HG03378 (cell line): ENCODE data around the gene LEKR1.
"Not testable (repeated sequence)": the region's sequence is repeated elsewhere in the genome, so short reads cannot be mapped to it uniquely, and the experiment has no call there.

Source experiments
- ATAC-seq: cut with Tn5 transposase; IDR thresholded peaks from one replicate; pipeline ENCODE4 v1.9.1; 2021; ENCODE audit warnings: mild to moderate bottlenecking, moderate library complexity; ENCODE audit not compliant: unreplicated experiment

Gene LEKR1

DNA sequence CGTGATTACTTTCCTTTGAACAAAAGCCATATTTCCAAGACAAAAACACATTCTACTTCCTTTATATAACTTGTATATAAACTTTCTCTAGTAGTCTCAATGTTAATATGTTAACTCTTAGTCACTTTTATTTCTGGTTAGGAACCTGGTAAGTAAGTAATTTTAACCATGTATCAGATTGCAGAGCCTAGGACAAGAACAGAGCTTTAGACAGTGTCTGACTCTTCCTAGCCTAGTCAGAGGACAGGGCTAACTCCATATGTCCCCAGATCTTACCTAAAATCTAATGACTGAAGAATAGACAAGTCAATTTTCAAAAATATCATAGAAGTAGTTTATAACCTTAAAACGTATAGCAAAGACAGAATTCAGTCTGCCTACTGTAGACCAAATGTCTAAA lies 8.3 kb downstream of the LEKR1 start:
- no peak for ATAC-seq

- ATAC-seq: no peak
These were observed 8.9 kb downstream of the LEKR1 start for GRCh38 chr3:156834962-156835535.

DNA sequence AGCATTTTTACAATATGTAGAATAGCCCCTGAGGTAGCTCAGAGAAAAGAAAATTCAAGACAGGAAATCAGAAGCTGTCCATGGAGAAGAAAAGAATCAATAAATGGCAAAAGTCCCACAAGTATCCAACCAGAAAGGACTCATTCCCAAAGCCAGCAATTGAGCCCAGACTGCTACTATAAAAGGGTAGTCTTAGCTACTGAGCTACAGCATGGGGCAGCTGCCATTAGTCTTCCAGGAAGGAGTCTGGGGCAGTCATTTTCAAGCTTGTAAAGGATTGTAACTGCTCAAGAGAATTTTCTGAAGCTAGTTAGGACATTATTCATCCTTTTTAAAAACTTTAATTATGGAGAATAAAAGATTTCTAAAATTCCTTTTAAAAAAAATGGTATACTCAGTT lies 10.5 kb downstream of the LEKR1 start:
- ATAC-seq: no peak

DNA sequence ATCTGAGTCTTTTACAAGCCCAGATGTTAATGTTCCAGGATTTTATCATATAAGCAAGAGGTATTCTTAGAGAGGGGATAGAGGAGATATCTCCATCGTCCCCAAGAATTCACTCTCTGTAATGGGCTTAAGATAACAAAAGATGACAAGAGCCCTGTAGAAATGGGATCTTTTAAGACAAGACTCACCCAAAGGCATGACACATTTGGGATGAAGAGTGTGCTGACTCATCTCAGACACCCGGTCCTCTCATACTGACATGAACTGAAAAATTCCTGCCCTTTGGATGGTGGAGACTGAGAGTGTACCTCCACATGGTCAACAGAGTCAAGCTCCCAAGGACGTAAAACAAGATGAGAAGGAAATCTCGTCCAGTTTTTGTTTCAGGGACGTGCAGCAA lies 11.0 kb downstream of the LEKR1 start:
- ATAC-seq: no peak

DNA sequence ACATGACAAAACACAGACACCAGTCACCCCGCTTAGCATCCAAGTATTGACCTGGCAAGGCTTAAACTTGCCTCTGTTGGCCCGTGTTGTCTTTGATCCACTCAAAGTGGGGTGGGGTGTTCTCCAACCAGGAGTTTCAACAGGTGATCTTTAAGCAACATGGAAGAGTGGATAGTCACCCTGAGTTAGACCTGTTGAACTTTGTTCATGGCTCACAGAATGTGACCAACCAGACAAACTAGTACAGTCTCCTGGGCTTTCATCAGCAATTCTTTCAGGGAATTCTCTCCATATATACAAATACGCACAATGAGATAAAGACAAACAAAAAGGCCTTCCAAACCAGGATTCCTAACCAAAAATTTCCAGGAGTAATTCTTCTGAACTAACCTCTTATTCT lies 11.9 kb downstream of the LEKR1 start:
- no peak for ATAC-seq

DNA sequence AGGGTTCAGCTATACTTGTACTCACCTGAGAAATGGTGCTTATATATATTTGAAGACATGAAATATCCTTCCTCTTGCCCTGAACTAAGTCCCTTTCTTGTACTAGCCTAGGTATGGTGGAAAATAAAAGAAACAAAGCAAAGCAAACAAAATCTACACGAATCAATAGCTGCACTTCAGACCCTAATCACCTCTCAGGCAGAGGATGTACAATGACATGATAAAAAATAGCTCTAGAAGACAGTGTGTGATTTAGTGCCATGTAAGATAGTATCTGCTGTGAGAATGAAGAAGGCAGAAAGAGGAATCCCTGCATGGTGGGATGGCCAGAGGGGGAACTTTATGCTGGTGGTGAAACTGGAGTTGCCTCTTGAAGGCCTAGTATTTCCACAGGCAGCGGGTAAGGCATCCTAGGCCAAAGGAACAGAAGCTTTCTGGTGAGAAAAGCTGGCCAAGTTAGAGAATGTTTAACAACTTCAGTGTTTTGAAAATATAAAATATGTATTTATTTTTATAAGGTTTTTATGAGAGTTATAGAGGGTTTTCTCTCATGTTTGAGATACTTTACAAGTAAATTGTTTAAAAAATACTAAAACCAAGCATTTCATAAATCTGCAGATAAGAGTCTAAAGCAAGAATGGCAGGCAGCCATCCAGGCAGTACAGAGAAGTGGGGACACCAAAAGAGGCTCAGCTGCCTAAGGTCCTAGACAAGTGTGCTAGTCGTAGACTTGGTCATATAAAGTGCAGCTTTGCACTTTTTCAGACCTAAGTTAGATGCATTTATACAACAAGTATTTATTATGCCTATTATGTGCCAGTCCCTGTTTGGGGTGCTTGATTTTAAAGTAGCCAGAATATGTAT lies 14.9 kb downstream of the LEKR1 start:
- ATAC-seq: no peak

- ATAC-seq: no peak
These were observed 17.1 kb downstream of the LEKR1 start for GRCh38 chr3:156843071-156843808.

DNA sequence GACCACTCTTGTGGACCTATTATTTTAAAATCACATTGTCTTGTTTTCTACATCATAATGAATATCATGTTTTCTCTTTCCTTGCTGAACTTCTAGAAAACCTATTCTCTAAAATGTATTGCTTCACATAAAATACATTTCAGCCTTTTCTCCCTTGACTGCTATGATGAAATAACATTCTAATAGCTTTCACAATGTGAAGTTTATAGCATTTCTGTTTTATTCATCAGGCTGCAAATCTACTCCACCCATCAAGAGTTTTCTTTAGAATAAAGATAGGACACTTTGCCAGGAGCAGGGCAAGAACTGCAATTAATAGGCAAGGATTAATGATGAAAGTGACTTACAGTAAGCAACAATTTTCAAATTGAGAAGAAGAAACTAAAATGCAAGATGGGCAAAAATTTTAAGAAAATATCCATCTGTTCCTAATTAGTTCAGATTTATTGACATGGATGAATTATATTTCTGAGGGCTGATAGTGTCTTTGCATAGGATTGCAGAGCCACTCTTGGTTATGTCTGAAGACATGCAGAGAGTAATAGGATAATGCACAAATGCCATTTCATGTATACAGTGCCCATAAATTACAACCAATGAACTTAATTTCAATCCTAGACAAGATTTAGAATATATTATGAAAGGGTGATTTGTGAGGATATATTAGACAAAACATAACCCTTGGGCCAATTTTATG lies 21.7 kb downstream of the LEKR1 start:
- ATAC-seq: no peak

GRCh38 chr3:156859578-156859977 lies 33.4 kb downstream of the LEKR1 start:
- ATAC-seq: peak; percentile 99

DNA sequence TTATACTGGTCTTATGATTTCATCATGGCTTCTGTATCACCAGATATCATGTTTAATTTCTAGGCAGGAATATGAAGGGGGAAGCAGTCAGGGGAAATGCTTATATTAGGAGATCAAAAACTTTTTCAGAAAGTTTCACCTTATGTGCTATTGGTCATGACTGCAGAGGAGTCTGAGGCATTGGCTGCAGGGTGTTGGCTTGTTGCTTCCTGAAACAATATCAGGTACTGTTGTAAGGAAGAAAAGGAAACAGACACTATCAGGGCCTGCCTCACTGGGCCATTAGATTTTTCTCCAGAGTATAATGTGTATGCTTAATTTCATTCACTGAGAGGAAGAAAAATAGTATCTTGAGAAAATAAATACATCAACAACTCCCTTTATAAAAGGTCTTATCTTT lies 34.7 kb downstream of the LEKR1 start:
- ATAC-seq: no peak

- ATAC-seq: no peak
These were observed 36.2 kb downstream of the LEKR1 start for GRCh38 chr3:156862338-156862737.

GRCh38 chr3:156865732-156866131 lies 39.6 kb downstream of the LEKR1 start:
- no peak for ATAC-seq

- ATAC-seq: no peak
These were observed 41.0 kb downstream of the LEKR1 start for GRCh38 chr3:156867174-156867573.

GRCh38 chr3:156867920-156868319 lies 41.8 kb downstream of the LEKR1 start:
- ATAC-seq: no peak

DNA sequence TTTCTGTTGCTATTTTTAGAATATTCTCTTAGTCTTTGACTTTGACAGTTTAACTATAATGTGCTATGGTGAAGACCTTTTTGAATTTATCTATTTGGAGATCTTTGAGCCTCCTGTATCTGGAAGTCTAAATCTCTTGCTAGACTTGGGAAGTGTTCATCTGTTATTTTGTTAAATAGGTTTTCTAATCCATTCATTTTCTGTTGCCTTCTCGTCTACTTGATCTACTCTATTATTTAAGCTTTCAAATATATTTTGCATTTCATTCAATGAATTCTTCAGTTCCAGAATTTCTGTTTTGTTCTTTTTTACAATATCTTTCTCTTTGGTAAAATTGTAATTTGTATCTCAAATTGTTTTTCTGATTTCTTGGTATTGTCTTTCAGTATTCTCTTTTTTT lies 47.8 kb downstream of the LEKR1 start:
- no peak for ATAC-seq

DNA sequence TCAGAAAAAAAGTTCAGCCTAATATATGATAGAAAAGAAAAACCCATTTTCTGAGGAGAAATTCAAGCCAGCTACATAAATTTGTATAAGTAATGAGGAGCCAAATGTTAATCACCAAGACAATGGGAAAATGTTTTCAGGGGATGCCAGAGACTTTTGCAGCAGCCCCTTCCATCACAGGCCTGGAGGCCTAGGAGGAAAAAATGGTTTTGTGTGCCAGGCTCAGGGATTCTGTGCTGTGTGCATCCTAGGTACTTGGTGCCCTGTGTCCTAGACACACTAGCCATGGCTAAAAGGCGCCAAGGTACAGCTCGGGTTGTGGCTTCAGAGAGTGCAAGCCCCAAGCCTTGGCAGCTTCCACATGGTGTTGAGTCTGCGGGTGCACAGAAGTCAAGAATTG lies 53.3 kb downstream of the LEKR1 start:
- ATAC-seq: not testable (repeated sequence)

DNA sequence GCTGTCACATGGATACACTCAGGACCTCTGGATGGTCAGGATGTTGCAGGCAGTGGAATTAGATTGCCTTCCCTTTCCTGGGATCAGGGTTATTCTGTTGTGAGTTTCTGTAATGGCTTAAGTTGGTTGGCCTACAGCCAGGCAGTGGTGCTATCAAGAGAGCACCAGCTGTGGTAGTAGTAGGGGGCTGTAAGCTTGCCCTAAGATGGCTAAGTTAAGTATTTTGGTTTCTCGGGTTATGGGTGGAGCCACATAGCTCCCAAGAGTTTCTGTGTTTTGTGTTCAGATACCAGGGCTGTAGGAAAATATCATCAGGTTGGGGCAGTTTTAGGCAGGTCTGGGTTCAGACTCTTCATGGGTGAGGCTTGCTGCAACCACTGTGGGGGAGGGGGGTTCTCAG lies 59.6 kb downstream of the LEKR1 start:
- no peak for ATAC-seq

- no peak for ATAC-seq
These were observed 62.0 kb downstream of the LEKR1 start for GRCh38 chr3:156888176-156888575.

DNA sequence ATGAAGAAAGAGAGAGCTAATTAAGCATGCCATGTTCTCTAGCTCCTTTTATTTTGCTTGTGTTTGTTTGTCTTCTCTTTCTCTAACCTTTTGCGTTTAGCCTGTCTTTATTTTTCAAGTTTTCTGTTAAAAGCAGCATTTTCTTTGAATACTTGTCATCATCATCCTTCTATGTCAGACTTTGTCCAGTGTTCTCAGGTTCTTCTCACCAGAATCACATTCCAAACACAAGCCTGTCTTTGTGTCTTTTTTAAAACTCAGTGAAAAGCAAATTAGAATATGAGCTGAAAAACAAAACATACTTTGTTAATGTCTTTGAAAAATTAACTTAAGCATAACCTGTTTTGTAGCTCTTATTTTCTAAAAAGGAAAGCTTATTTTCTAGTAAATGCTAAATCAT lies 62.4 kb downstream of the LEKR1 start:
- no peak for ATAC-seq

GRCh38 chr3:156892701-156893100 lies 66.5 kb downstream of the LEKR1 start:
- no peak for ATAC-seq

DNA sequence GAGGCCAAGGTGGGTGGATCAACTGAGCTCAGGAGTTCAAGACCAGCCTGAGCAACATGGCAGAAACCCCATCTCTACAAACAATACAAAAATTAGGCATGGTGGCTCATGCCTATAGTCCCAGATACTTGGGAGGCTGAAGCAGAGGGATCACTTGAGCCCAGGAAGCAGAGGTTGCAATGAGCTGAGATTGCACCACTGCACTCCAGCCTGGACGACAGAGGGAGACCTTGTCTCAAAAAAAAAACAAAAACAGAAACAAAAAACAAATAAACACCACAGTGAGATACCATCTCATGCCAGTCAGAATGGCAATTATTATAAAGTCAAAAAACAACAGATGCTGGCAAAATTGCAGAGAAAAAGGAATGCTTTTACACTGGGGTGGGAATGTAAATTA lies 69.2 kb downstream of the LEKR1 start:
- ATAC-seq: not testable (repeated sequence)
